Large intestine (tissue), 3 donors: ENCODE measurements around the gene PKP1. TPM values are rescaled to one million over a fixed set of nuclear protein-coding genes. Genes with fewer than 3 reads are reported as not detected.

Source experiments
- DNase-seq, 2 donors: peaks; one replicate each; pipeline versions ENCODE4 v3.0.0 to v3.0.0-alpha.2; 2013
- H3K27ac ChIP-seq: one replicate; pipeline ENCODE4 v1.5.1; 2013; ENCODE audit warnings: low read length
- H3K27me3 ChIP-seq: 2 replicates; pipeline ENCODE4 v1.6.1; 2013; ENCODE audit warnings: low read length; ENCODE audit not compliant: control insufficient read depth, insufficient read depth
- H3K36me3 ChIP-seq: 2 replicates; pipeline ENCODE4 v1.6.1; 2013; ENCODE audit warnings: low read length; ENCODE audit not compliant: control insufficient read depth, insufficient read depth
- H3K4me1 ChIP-seq: one replicate; pipeline ENCODE4 v1.6.1; 2013; ENCODE audit warnings: low read length; ENCODE audit not compliant: control insufficient read depth, insufficient read depth
- H3K4me3 ChIP-seq: one replicate; pipeline ENCODE4 v1.5.1; 2013; ENCODE audit warnings: low read length
- H3K9me3 ChIP-seq: one replicate; pipeline ENCODE4 v1.6.1; 2013; ENCODE audit warnings: mild to moderate bottlenecking, low read depth, low read length, moderate library complexity; ENCODE audit not compliant: control insufficient read depth
- WGBS: methylation state at CpG from one replicate; pipeline ENCODE4 v1.1.5; 2013; ENCODE audit warnings: low lambda C conversion rate; ENCODE audit not compliant: insufficient coverage; 5-methylcytosine and 5-hydroxymethylcytosine counted together
- polyA plus RNA-seq: library from polyadenylated mRNA; unstranded; fragments of 120-200 nt; gene quantifications from one replicate; pipeline ENCODE4 v1.2.1, GENCODE V29; 2013

Gene PKP1
- polyA plus RNA-seq, 1 donor = 0.45 TPM

GRCh38 chr1:201260648-201261311 is 22.5 kb upstream of the PKP1 start:
- Histone ChIP-seq H3K27me3 (peaks cover 36% of the 10 kb centered on the region), H3K4me1 (peaks cover 4% of the 10 kb centered on the region), H3K36me3 (no peaks in the 10 kb centered on the region), H3K4me3 (no peak overlapping the region), H3K27ac (no peak overlapping the region), H3K9me3 (no peaks in the 10 kb centered on the region)
- no CpG with 5 or more reads among the region's 8 CpGs for WGBS
- no peak for DNase-seq

GRCh38 chr1:201261771-201262547 is 21.3 kb upstream of the PKP1 start:
- no peak overlapping the region for H3K27ac ChIP-seq
- H3K36me3 ChIP-seq = no peaks in the 10 kb centered on the region
- H3K4me3 ChIP-seq = no peak overlapping the region
- no CpG with 5 or more reads among the region's 8 CpGs for WGBS
- H3K4me1 ChIP-seq = peaks cover 4% of the 10 kb centered on the region
- H3K9me3 ChIP-seq = no peaks in the 10 kb centered on the region
- H3K27me3 ChIP-seq = peaks cover 38% of the 10 kb centered on the region
- DNase-seq = no peak

- Histone ChIP-seq H3K27me3 (peaks cover 44% of the 10 kb centered on the region), H3K4me1 (peaks cover 4% of the 10 kb centered on the region), H3K4me3 (no peak overlapping the region), H3K9me3 (no peaks in the 10 kb centered on the region), H3K27ac (no peak overlapping the region), H3K36me3 (no peaks in the 10 kb centered on the region)
- WGBS = 100% methylated on average over 2 of the region's 7 CpGs
- DNase-seq = no peak
Observed at GRCh38 chr1:201262963-201263608, 20.2 kb upstream of the PKP1 start.

GRCh38 chr1:201264072-201264471 is 19.2 kb upstream of the PKP1 start:
- WGBS = no CpG with 5 or more reads among the region's 6 CpGs

GRCh38 chr1:201264554-201264953 is 18.8 kb upstream of the PKP1 start:
- no peak for DNase-seq

More at GRCh38 chr1:201264072-201264471, 19.2 kb upstream of the PKP1 start:
- no peaks in the 10 kb centered on the region for H3K36me3 ChIP-seq
- H3K4me3 ChIP-seq = no peak overlapping the region
- H3K27ac ChIP-seq = no peak overlapping the region
- H3K9me3 ChIP-seq = no peaks in the 10 kb centered on the region
- H3K4me1 ChIP-seq = peaks cover 4% of the 10 kb centered on the region
- H3K27me3 ChIP-seq = peaks cover 51% of the 10 kb centered on the region
- DNase-seq = no peak

GRCh38 chr1:201265756-201266155 is 17.6 kb upstream of the PKP1 start:
- H3K27me3 ChIP-seq = peaks cover 52% of the 10 kb centered on the region
- H3K9me3 ChIP-seq = no peaks in the 10 kb centered on the region
- H3K27ac ChIP-seq = no peak overlapping the region
- H3K4me1 ChIP-seq = no peaks in the 10 kb centered on the region
- no peaks in the 10 kb centered on the region for H3K36me3 ChIP-seq
- WGBS = 50% methylated on average over 2 of the region's 3 CpGs
- no peak for DNase-seq
- no peak overlapping the region for H3K4me3 ChIP-seq

More at GRCh38 chr1:201264554-201264953, 18.8 kb upstream of the PKP1 start:
- Histone ChIP-seq H3K9me3 (no peaks in the 10 kb centered on the region), H3K27me3 (peaks cover 55% of the 10 kb centered on the region), H3K36me3 (no peaks in the 10 kb centered on the region), H3K4me1 (peaks cover 4% of the 10 kb centered on the region), H3K27ac (no peak overlapping the region), H3K4me3 (no peak overlapping the region)
- WGBS = no CpG with 5 or more reads among the region's 4 CpGs

- Histone ChIP-seq H3K36me3 (no peaks in the 10 kb centered on the region), H3K27me3 (peaks cover 52% of the 10 kb centered on the region), H3K27ac (no peak overlapping the region), H3K4me1 (no peaks in the 10 kb centered on the region), H3K4me3 (no peak overlapping the region), H3K9me3 (no peaks in the 10 kb centered on the region)
- DNase-seq = no peak
Observed at GRCh38 chr1:201266276-201266675, 17.0 kb upstream of the PKP1 start.

- Histone ChIP-seq H3K27me3 (peaks cover 53% of the 10 kb centered on the region), H3K27ac (no peak overlapping the region), H3K4me1 (no peaks in the 10 kb centered on the region), H3K9me3 (no peaks in the 10 kb centered on the region), H3K36me3 (no peaks in the 10 kb centered on the region), H3K4me3 (no peak overlapping the region)
- DNase-seq = no peak
- WGBS = no CpG with 5 or more reads among the region's 3 CpGs
Observed at GRCh38 chr1:201266774-201267173, 16.5 kb upstream of the PKP1 start.

- peaks cover 54% of the 10 kb centered on the region for H3K27me3 ChIP-seq
- WGBS = no CpG with 5 or more reads among the region's 14 CpGs
- H3K27ac ChIP-seq = no peak overlapping the region
- no peaks in the 10 kb centered on the region for H3K9me3 ChIP-seq
- no peaks in the 10 kb centered on the region for H3K36me3 ChIP-seq
- no peak for DNase-seq
- H3K4me3 ChIP-seq = no peak overlapping the region
- H3K4me1 ChIP-seq = no peaks in the 10 kb centered on the region
Observed at GRCh38 chr1:201267481-201268229, 15.7 kb upstream of the PKP1 start.

GRCh38 chr1:201268604-201269151 is 14.6 kb upstream of the PKP1 start:
- no peaks in the 10 kb centered on the region for H3K4me1 ChIP-seq
- H3K9me3 ChIP-seq = no peaks in the 10 kb centered on the region
- no peak overlapping the region for H3K27ac ChIP-seq
- peaks cover 54% of the 10 kb centered on the region for H3K27me3 ChIP-seq
- DNase-seq = peak in 1 of 2 donors; percentile 28
- no peak overlapping the region for H3K4me3 ChIP-seq
- 100% methylated on average over 1 of the region's 12 CpGs for WGBS
- no peaks in the 10 kb centered on the region for H3K36me3 ChIP-seq
